HepG2 (cell line): ENCODE data around the gene NHSL1. TPM values are rescaled to one million over a fixed set of nuclear protein-coding genes. Genes with fewer than 3 reads are reported as not detected.

ENCODE experiments used
- ARNT2 ChIP-seq: sonication (generic); formaldehyde crosslinking; IDR thresholded peaks from 2 replicates; pipeline ENCODE4 v1.8.0; 2022; ENCODE audit warnings: mild to moderate bottlenecking, low read depth, missing genetic modification reagents, moderate library complexity
- BORCS8-MEF2B ChIP-seq: sonication (generic); formaldehyde crosslinking; IDR thresholded peaks from 2 replicates; pipeline ENCODE4 v1.8.0; 2022; ENCODE audit warnings: mild to moderate bottlenecking, missing genetic modification reagents
- EED ChIP-seq: sonication (generic); formaldehyde crosslinking; IDR thresholded peaks from 2 replicates; pipeline ENCODE4 v1.5.0; 2020; ENCODE audit warnings: mild to moderate bottlenecking, missing genetic modification reagents
- FOSL2 ChIP-seq: sonication (generic); formaldehyde crosslinking; IDR thresholded peaks from 2 replicates; pipeline ENCODE4 v1.4.0; 2020; ENCODE audit warnings: missing genetic modification reagents
- FOXJ3 ChIP-seq: sonication (generic); formaldehyde crosslinking; IDR thresholded peaks from 2 replicates; pipeline ENCODE4 v1.4.0; 2020; ENCODE audit warnings: missing genetic modification reagents, mild to moderate bottlenecking, borderline replicate concordance
- KDM2A ChIP-seq: sonication (generic); formaldehyde crosslinking; IDR thresholded peaks from 2 replicates; pipeline ENCODE4 v1.4.0; 2020; ENCODE audit warnings: low read depth, missing genetic modification reagents, borderline replicate concordance
- MBNL3 ChIP-seq: fragments of 250-450 bp; sonication (Bioruptor Pico); conservative IDR thresholded peaks from 2 replicates; pipeline ENCODE4 v1.8.0; 2022; ENCODE audit warnings: mild to moderate bottlenecking, inconsistent platforms
- MTERF4 ChIP-seq: sonication (generic); formaldehyde crosslinking; IDR thresholded peaks from 2 replicates; pipeline ENCODE4 v1.8.0; 2023; ENCODE audit warnings: mild to moderate bottlenecking, missing genetic modification reagents
- PBX2 ChIP-seq: IDR thresholded peaks from 2 replicates; pipeline ENCODE4 v1.6.1; 2016; ENCODE audit warnings: control low read depth
- RCOR2 ChIP-seq: IDR thresholded peaks from 2 replicates; pipeline ENCODE4 v1.6.1; 2016; ENCODE audit warnings: missing biosample characterization, missing genetic modification reagents
- SIN3A ChIP-seq: IDR thresholded peaks from 2 replicates; pipeline ENCODE4 v1.6.1; 2011; ENCODE audit warnings: low read depth, mild to moderate bottlenecking, control low read depth, low read length, borderline replicate concordance
- SOX5 ChIP-seq: IDR thresholded peaks from 2 replicates; pipeline ENCODE4 v1.6.1; 2016; ENCODE audit warnings: borderline replicate concordance
- SP140L ChIP-seq: sonication (generic); formaldehyde crosslinking; IDR thresholded peaks from 2 replicates; pipeline ENCODE4 v1.4.0; 2020; ENCODE audit warnings: missing genetic modification reagents, borderline replicate concordance
- TOE1 ChIP-seq: sonication (generic); formaldehyde crosslinking; IDR thresholded peaks from 2 replicates; pipeline ENCODE4 v1.4.0; 2020; ENCODE audit warnings: mild to moderate bottlenecking, missing genetic modification reagents
- ZBTB14 ChIP-seq: sonication (generic); formaldehyde crosslinking; IDR thresholded peaks from 2 replicates; pipeline ENCODE4 v1.4.0; 2020; ENCODE audit warnings: missing genetic modification reagents
- ZNF562 ChIP-seq: sonication (generic); formaldehyde crosslinking; IDR thresholded peaks from 2 replicates; pipeline ENCODE4 v1.8.0; 2022; ENCODE audit warnings: missing genetic modification reagents, borderline replicate concordance
- ZNF616 ChIP-seq: sonication (generic); formaldehyde crosslinking; IDR thresholded peaks from 2 replicates; pipeline ENCODE4 v1.5.0; 2020; ENCODE audit warnings: low read depth, mild to moderate bottlenecking, missing genetic modification reagents
- ZSCAN5A ChIP-seq: sonication (generic); formaldehyde crosslinking; IDR thresholded peaks from 2 replicates; pipeline ENCODE4 v1.8.0; 2022; ENCODE audit warnings: mild to moderate bottlenecking, missing genetic modification reagents, borderline replicate concordance
- polyA plus RNA-seq, 8 experiments: library from polyadenylated mRNA; depleted of rRNA in 3 of 8; stranded (reverse) in 7 of 8; unstranded in 1 of 8; fragments of >200 nt; fragmentation: Illumina TruSeq in 4 of 8; extraction: Trizol in 4 of 8; gene quantifications; 2 replicates each; pipeline versions ENCODE4 v1.2.1 to v1.2.3, GENCODE V29; 2011 to 2016; ENCODE audit warnings: low read depth in 4 of 8, missing spikeins in 1 of 8, mixed read lengths in 1 of 8; ENCODE audit not compliant: insufficient read depth in 1 of 8
- total RNA-seq, 5 experiments: library from RNA; depleted of rRNA; stranded (reverse); fragments of >200 nt; fragmentation: Illumina TruSeq; extraction: Trizol; gene quantifications; 2 replicates each; pipeline ENCODE4 v1.2.3, GENCODE V29; 2016; ENCODE audit warnings: low read depth in 1 of 5
- TF ChIP-seq, protein P1 (sequence below): sonication (generic); formaldehyde crosslinking; IDR thresholded peaks from 2 replicates; pipeline ENCODE4 v1.5.1; 2020; ENCODE audit warnings: mild to moderate bottlenecking, missing genetic modification reagents, borderline replicate concordance
- TF ChIP-seq, protein P2 (sequence below): IDR thresholded peaks from 2 replicates; pipeline ENCODE4 v1.6.1; 2016; ENCODE audit warnings: missing genetic modification reagents, missing compliant biosample characterization

The NHSL1 gene
- total and polyA plus RNA-seq, 2 of the 13 experiments (the other 11 are each of a cell fraction or from before 2014, with no cell fraction given): 24.9 to 53.6 TPM

- TF ChIP-seq, protein P1, sequence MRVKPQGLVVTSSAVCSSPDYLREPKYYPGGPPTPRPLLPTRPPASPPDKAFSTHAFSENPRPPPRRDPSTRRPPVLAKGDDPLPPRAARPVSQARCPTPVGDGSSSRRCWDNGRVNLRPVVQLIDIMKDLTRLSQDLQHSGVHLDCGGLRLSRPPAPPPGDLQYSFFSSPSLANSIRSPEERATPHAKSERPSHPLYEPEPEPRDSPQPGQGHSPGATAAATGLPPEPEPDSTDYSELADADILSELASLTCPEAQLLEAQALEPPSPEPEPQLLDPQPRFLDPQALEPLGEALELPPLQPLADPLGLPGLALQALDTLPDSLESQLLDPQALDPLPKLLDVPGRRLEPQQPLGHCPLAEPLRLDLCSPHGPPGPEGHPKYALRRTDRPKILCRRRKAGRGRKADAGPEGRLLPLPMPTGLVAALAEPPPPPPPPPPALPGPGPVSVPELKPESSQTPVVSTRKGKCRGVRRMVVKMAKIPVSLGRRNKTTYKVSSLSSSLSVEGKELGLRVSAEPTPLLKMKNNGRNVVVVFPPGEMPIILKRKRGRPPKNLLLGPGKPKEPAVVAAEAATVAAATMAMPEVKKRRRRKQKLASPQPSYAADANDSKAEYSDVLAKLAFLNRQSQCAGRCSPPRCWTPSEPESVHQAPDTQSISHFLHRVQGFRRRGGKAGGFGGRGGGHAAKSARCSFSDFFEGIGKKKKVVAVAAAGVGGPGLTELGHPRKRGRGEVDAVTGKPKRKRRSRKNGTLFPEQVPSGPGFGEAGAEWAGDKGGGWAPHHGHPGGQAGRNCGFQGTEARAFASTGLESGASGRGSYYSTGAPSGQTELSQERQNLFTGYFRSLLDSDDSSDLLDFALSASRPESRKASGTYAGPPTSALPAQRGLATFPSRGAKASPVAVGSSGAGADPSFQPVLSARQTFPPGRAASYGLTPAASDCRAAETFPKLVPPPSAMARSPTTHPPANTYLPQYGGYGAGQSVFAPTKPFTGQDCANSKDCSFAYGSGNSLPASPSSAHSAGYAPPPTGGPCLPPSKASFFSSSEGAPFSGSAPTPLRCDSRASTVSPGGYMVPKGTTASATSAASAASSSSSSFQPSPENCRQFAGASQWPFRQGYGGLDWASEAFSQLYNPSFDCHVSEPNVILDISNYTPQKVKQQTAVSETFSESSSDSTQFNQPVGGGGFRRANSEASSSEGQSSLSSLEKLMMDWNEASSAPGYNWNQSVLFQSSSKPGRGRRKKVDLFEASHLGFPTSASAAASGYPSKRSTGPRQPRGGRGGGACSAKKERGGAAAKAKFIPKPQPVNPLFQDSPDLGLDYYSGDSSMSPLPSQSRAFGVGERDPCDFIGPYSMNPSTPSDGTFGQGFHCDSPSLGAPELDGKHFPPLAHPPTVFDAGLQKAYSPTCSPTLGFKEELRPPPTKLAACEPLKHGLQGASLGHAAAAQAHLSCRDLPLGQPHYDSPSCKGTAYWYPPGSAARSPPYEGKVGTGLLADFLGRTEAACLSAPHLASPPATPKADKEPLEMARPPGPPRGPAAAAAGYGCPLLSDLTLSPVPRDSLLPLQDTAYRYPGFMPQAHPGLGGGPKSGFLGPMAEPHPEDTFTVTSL (CRISPR knock-in tag): peak; percentile 73; the same call in 1 of the 2 replicates
- TF ChIP-seq MTERF4 (CRISPR knock-in tag) (no peak), FOSL2 (peak; percentile 68; the same call in 1 of the 2 replicates), MBNL3 (CRISPR knock-in tag) (no peak), SIN3A (no peak), FOXJ3 (CRISPR knock-in tag) (no peak), SP140L (CRISPR knock-in tag) (no peak), BORCS8-MEF2B (0 out of 2 replicates have a peak, but pooled peaks have one; percentile 21), ZNF562 (CRISPR knock-in tag) (no peak), KDM2A (CRISPR knock-in tag) (0 out of 2 replicates have a peak, but pooled peaks have one; percentile 34), ZNF616 (CRISPR knock-in tag) (no peak), PBX2 (CRISPR knock-in tag) (no peak), EED (no peak), ARNT2 (CRISPR knock-in tag) (peak; percentile 49; the same call in 1 of the 2 replicates), ZSCAN5A (CRISPR knock-in tag) (no peak), SOX5 (CRISPR knock-in tag) (peak; percentile 91), TOE1 (CRISPR knock-in tag) (no peak), RCOR2 (CRISPR knock-in tag) (peak; percentile 87), ZBTB14 (CRISPR knock-in tag) (no peak)
- TF ChIP-seq, protein P2, sequence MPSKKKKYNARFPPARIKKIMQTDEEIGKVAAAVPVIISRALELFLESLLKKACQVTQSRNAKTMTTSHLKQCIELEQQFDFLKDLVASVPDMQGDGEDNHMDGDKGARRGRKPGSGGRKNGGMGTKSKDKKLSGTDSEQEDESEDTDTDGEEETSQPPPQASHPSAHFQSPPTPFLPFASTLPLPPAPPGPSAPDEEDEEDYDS (CRISPR knock-in tag): 0 out of 2 replicates have a peak, but pooled peaks have one; percentile 11
Observed at GRCh38 chr6:138546733-138547185, 47.5 kb upstream of the NHSL1 start (continued).
